Kidney epithelial cell (primary cell): Measurements from ENCODE around the gene SEMA5A. TPM values are rescaled to one million over a fixed set of nuclear protein-coding genes. Genes with fewer than 3 reads are reported as not detected.

Source experiments
- DNase-seq: peaks from one replicate; pipeline ENCODE4 v3.0.0-alpha.2; 2010; ENCODE audit warnings: low read depth
- H3K27me3 ChIP-seq: 2 replicates; pipeline ENCODE4 v1.6.0; 2011; ENCODE audit warnings: low read length; ENCODE audit not compliant: control insufficient read depth, insufficient read depth
- H3K36me3 ChIP-seq: 2 replicates; pipeline ENCODE4 v1.5.1; 2011; ENCODE audit warnings: low read length; ENCODE audit not compliant: control insufficient read depth, insufficient read depth
- H3K4me3 ChIP-seq: 2 replicates; pipeline ENCODE4 v1.5.1; 2011; ENCODE audit warnings: low read depth, mild to moderate bottlenecking, control low read depth, low read length
- total RNA-seq: library from RNA; depleted of rRNA; stranded (reverse); fragments of >200 nt; gene quantifications from 2 replicates; pipeline ENCODE4 v1.2.3, GENCODE V29; 2015
- TF ChIP-seq, protein P1 (sequence below): IDR thresholded peaks from 2 replicates; pipeline ENCODE4 v1.5.1; 2011; ENCODE audit warnings: mild to moderate bottlenecking, moderate library complexity, low read length, control low read depth, inconsistent platforms; ENCODE audit not compliant: insufficient read depth, poor library complexity, severe bottlenecking

The SEMA5A gene
- total RNA-seq, 1 donor from 2014 or later, result 4.7 TPM

DNA sequence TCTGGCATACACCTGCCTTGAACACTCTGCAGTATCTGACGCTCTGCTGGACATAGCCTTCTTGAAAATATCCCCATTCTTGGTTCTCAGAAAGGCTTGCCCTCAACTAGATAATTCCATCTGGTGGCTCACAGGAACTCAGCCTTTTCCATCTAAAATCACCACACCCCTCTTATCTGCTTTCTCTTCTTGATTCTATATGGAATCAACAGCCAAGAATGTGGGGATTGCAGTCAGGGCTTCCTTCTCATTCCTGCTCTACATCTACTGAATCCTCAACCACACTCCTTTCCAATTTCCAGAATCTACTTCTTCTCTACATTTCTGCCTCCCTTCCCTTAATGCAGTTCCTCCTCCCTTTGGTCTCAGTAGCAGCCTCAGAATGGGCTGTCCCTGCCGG is 170.1 kb downstream of the SEMA5A start:
- DNase-seq, result no peak
- H3K27me3 ChIP-seq, result no peaks in the 10 kb centered on the region
- H3K36me3 ChIP-seq, result no peaks in the 10 kb centered on the region
- H3K4me3 ChIP-seq, result no peak overlapping the region
- TF ChIP-seq, protein P1, sequence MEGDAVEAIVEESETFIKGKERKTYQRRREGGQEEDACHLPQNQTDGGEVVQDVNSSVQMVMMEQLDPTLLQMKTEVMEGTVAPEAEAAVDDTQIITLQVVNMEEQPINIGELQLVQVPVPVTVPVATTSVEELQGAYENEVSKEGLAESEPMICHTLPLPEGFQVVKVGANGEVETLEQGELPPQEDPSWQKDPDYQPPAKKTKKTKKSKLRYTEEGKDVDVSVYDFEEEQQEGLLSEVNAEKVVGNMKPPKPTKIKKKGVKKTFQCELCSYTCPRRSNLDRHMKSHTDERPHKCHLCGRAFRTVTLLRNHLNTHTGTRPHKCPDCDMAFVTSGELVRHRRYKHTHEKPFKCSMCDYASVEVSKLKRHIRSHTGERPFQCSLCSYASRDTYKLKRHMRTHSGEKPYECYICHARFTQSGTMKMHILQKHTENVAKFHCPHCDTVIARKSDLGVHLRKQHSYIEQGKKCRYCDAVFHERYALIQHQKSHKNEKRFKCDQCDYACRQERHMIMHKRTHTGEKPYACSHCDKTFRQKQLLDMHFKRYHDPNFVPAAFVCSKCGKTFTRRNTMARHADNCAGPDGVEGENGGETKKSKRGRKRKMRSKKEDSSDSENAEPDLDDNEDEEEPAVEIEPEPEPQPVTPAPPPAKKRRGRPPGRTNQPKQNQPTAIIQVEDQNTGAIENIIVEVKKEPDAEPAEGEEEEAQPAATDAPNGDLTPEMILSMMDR, result no peak

- H3K27me3 ChIP-seq, result no peaks in the 10 kb centered on the region
- no peaks in the 10 kb centered on the region for H3K36me3 ChIP-seq
- H3K4me3 ChIP-seq, result no peak overlapping the region
- TF ChIP-seq, protein P1, result no peak
- no peak for DNase-seq
These were observed 171.8 kb downstream of the SEMA5A start for GRCh38 chr5:9374025-9374424.

DNA sequence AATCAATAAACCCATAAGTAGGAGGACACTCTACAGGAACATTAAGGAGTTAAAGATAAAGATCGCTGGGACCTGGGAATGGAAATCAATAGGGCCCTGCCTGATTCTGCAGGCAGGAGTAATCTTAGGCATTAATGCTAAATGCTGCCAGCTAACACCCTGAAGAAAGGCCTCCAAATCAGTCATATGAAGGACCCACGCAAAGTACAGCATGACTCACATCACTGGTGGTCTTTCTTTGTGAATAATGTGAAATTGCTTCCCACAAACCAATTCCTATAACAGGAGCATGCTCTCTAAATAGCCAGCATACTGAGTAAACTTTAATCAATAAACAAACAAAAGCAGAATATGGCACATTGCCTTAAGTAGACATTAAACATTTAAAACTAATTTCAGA is 172.3 kb downstream of the SEMA5A start:
- TF ChIP-seq, protein P1, result no peak

GRCh38 chr5:9370256-9370655 is 175.6 kb downstream of the SEMA5A start:
- Histone ChIP-seq H3K27me3 (no peaks in the 10 kb centered on the region), H3K4me3 (no peak overlapping the region), H3K36me3 (no peaks in the 10 kb centered on the region)
- DNase-seq, result no peak
- TF ChIP-seq, protein P1, result no peak

More for the DNA sequence above, 172.3 kb downstream of the SEMA5A start:
- Histone ChIP-seq H3K4me3 (no peak overlapping the region), H3K27me3 (no peaks in the 10 kb centered on the region), H3K36me3 (no peaks in the 10 kb centered on the region)
- no peak for DNase-seq

DNA sequence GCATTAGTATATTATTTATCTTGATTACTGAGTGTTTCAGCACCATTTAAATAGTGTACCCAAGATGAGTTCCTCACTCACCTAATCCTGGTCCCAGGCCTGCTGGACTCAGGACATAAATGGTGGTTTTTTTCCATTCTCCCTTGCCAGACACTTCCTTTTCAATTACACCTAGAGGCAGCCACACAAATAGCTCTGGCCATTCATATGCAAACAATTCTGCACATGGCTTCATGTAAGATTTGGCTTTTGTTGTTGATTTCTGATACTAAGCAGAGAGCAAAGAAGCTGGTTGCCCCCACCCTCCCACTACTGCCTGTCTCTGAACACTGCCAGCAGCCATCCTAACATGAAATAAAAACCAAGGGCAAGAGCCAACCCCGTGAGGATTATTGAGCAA is 180.4 kb downstream of the SEMA5A start:
- Histone ChIP-seq H3K36me3 (no peaks in the 10 kb centered on the region), H3K4me3 (no peak overlapping the region), H3K27me3 (no peaks in the 10 kb centered on the region)
- no peak for DNase-seq
- TF ChIP-seq, protein P1, result no peak

- no peak for DNase-seq
- Histone ChIP-seq H3K27me3 (no peaks in the 10 kb centered on the region), H3K36me3 (no peaks in the 10 kb centered on the region), H3K4me3 (no peak overlapping the region)
- TF ChIP-seq, protein P1, result no peak
These were observed 182.4 kb downstream of the SEMA5A start for GRCh38 chr5:9363449-9363848.
